ENCODE measurements around the gene SLC45A2. TPM values are rescaled to one million over a fixed set of nuclear protein-coding genes. Genes with fewer than 3 reads are reported as not detected.

Gene SLC45A2
- total and polyA plus RNA-seq, 2 of the 8 experiments (the other 6 are each of a cell fraction or from before 2014, with no cell fraction given) = 0.09 TPM; not detected in 1

DNA sequence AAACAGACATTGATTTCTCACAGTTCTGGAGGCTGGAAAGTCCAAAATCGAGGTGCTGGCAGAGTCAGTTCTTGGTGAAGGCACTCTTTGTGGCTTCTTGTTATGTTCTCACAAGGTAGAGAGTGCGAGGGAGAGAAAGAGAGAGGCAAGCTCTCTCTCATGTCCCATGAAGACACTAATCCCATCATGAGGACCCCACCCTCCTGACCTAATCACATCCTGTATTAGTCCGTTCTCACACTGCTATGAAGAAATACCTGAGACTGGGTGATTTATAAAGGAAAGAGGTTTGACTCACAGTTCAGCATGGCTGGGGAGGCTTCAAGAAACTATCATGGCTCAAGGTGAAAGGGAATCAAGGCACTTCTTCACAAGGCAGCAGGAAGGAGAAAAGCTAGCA is 29.1 kb upstream of the SLC45A2 start:
- Histone ChIP-seq H2BK15ac (ENCODE audit: low read length) (no peak overlapping the region), H2BK20ac (ENCODE audit: low read length) (no peak overlapping the region), H3K18ac (ENCODE audit: extremely low read depth, low read length) (no peak overlapping the region), H3K79me2 (ENCODE audit: control insufficient read depth in 1 of 2, insufficient read depth in 2 of 2, low read length in 2 of 2) (no peaks in the 10 kb centered on the region), H4K91ac (replicated peaks; ENCODE audit: insufficient read length, low read length) (no peak overlapping the region), H3K4me2 (ENCODE audit: insufficient read depth in 1 of 2, low read depth in 2 of 2, low read length in 2 of 2) (no peak overlapping the region), H3K9me3 (ENCODE audit: insufficient read depth in 2 of 2, low read depth in 1 of 2, low read length in 1 of 2) (no peaks in the 10 kb centered on the region), H2AFZ (ENCODE audit: low read length) (no peak overlapping the region), H3K23me2 (ENCODE audit: low read depth, low read length) (no peaks in the 10 kb centered on the region), H3K36me3 (ENCODE audit: control insufficient read depth in 2 of 4, insufficient read depth in 4 of 4, low read length in 3 of 4) (no peaks in the 10 kb centered on the region), H2BK12ac (ENCODE audit: low read depth, low read length) (no peak overlapping the region), H4K20me1 (replicated peaks in 1 of 2; ENCODE audit: control insufficient read depth in 1 of 2, insufficient read depth in 2 of 2, low read length in 2 of 2) (no peaks in the 10 kb centered on the region), H3K4ac (replicated peaks; ENCODE audit: insufficient read length, low read depth, low read length) (no peak overlapping the region), H3K4me3 (ENCODE audit: extremely low read depth in 1 of 4, insufficient read depth in 2 of 4, low read depth in 3 of 4, low read length in 4 of 4) (no peak overlapping the region), H3K23ac (ENCODE audit: insufficient read length) (no peak overlapping the region), H3K27ac (ENCODE audit: low read depth, low read length) (no peak overlapping the region), H3K4me1 (replicated peaks in 1 of 4; ENCODE audit: control insufficient read depth in 3 of 4, insufficient read depth in 4 of 4, low read length in 3 of 4) (no peaks in the 10 kb centered on the region), H4K8ac (ENCODE audit: extremely low read depth, insufficient read depth, low read length) (no peak overlapping the region), H3K14ac (ENCODE audit: insufficient read length) (no peak overlapping the region), H2BK5ac (ENCODE audit: low read depth, low read length) (no peak overlapping the region), H4K5ac (ENCODE audit: insufficient read length, low read depth, low read length) (no peak overlapping the region), H3K56ac (replicated peaks; ENCODE audit: insufficient read length, low read depth, low read length) (no peak overlapping the region), H3K79me1 (ENCODE audit: low read depth, low read length) (no peaks in the 10 kb centered on the region), H3K27me3 (replicated peaks in 1 of 4; ENCODE audit: control insufficient read depth in 3 of 4, extremely low read depth in 1 of 4, insufficient read depth in 3 of 4, low read length in 3 of 4) (no peaks in the 10 kb centered on the region), H3K9ac (replicated peaks in 1 of 4; ENCODE audit: extremely low read depth in 1 of 4, low read depth in 3 of 4, low read length in 3 of 4) (no peak overlapping the region), H2BK120ac (replicated peaks; ENCODE audit: low read depth, low read length) (no peak overlapping the region), H2AK5ac (ENCODE audit: low read depth, low read length) (no peak overlapping the region)
- WGBS, 2 experiments (ENCODE audit: extremely low coverage in 1 of 2, insufficient coverage in 1 of 2, insufficient read length in 1 of 2, insufficient replicate concordance in 2 of 2, low coverage in 1 of 2, low lambda C conversion rate in 2 of 2, missing lambda C conversion rate in 1 of 2) = 95% methylated on average over 3 of the region's 3 CpGs; no CpG with 5 or more reads in 1 of the 2 experiments
- CTCF ChIA-PET (ENCODE audit: partially characterized antibody) = interaction anchor here (1.0 to 2.3 kb wide), 3 partner anchors 14 to 51 kb away, joined by 3 to 11 read pairs (median 4); no protein-coding TSS in a partner anchor
- DNase-seq (ENCODE audit: low read depth in 1 of 2, low spot score in 2 of 2) (no peak), FAIRE-seq (no peak)
- POLR2A ChIA-PET (ENCODE audit: partially characterized antibody) = no interaction called here
- TF ChIP-seq, protein P1, sequence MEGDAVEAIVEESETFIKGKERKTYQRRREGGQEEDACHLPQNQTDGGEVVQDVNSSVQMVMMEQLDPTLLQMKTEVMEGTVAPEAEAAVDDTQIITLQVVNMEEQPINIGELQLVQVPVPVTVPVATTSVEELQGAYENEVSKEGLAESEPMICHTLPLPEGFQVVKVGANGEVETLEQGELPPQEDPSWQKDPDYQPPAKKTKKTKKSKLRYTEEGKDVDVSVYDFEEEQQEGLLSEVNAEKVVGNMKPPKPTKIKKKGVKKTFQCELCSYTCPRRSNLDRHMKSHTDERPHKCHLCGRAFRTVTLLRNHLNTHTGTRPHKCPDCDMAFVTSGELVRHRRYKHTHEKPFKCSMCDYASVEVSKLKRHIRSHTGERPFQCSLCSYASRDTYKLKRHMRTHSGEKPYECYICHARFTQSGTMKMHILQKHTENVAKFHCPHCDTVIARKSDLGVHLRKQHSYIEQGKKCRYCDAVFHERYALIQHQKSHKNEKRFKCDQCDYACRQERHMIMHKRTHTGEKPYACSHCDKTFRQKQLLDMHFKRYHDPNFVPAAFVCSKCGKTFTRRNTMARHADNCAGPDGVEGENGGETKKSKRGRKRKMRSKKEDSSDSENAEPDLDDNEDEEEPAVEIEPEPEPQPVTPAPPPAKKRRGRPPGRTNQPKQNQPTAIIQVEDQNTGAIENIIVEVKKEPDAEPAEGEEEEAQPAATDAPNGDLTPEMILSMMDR (IDR thresholded peaks at IDR 0.05; ENCODE audit: control extremely low read depth in 1 of 3, insufficient read depth in 1 of 3, low read depth in 1 of 3, low read length in 3 of 3) = no peak
- TF ChIP-seq CREB1 (IDR thresholded peaks at IDR 0.05) = no peak
- no peak for TF ChIP-seq POLR2A (IDR thresholded peaks at IDR 0.05; ENCODE audit: control extremely low read depth in 1 of 2, low read depth in 2 of 2, low read length in 2 of 2)
- TF ChIP-seq JUND (IDR thresholded peaks at IDR 0.05; ENCODE audit: low read length) = no peak
- TF ChIP-seq BRCA1 (IDR thresholded peaks at IDR 0.05; ENCODE audit: low read depth, low read length) = no peak
- TF ChIP-seq CTBP2 (IDR thresholded peaks at IDR 0.05; ENCODE audit: borderline replicate concordance, insufficient read depth, insufficient read length, low read length) = no peak
- TF ChIP-seq RAD21 (IDR thresholded peaks at IDR 0.05 in 1 of 2, conservative IDR thresholded peaks at IDR 0.05 in 1 of 2; ENCODE audit: low read depth in 2 of 2, low read length in 2 of 2) = no peak
- TF ChIP-seq ATF3 (IDR thresholded peaks at IDR 0.05; ENCODE audit: insufficient read depth, low read depth, low read length) = no peak
- no peak for TF ChIP-seq SP1 (IDR thresholded peaks at IDR 0.05; ENCODE audit: low read depth, low read length)
- no peak for TF ChIP-seq MAX (IDR thresholded peaks at IDR 0.05)
- TF ChIP-seq EGR1 (IDR thresholded peaks at IDR 0.05; ENCODE audit: borderline replicate concordance, low read depth, low read length) = no peak
